ENCODE measurements around the gene TRNAU1AP. TPM values are rescaled to one million over a fixed set of nuclear protein-coding genes. Genes with fewer than 3 reads are reported as not detected.

The TRNAU1AP gene
- total and polyA plus RNA-seq, 2 of the 13 experiments (the other 11 are each of a cell fraction or from before 2014, with no cell fraction given) = 29.0 to 42.9 TPM

GRCh38 chr1:28518000-28518744 lies 34.7 kb upstream of the TRNAU1AP start (continued):
- TF ChIP-seq CBFB (CRISPR knock-in tag; IDR thresholded peaks at IDR 0.05) = peak; percentile 62; the same call in 1 of the 2 replicates
- 0 out of 2 replicates have a peak, but pooled peaks have one; percentile 67 for TF ChIP-seq ZNF547 (CRISPR knock-in tag; IDR thresholded peaks at IDR 0.05)
- peak; percentile 57; the same call in 1 of the 2 replicates for TF ChIP-seq ZNF776 (CRISPR knock-in tag; IDR thresholded peaks at IDR 0.05)
- peak; percentile 80 for TF ChIP-seq ELF3 (CRISPR knock-in tag; IDR thresholded peaks at IDR 0.05)
- no peak for TF ChIP-seq PRPF4 (IDR thresholded peaks at IDR 0.05; ENCODE audit: low read depth, low read length, poor library complexity, severe bottlenecking)
- 0 out of 2 replicates have a peak, but pooled peaks have one; percentile 21 for TF ChIP-seq TFE3 (CRISPR knock-in tag; IDR thresholded peaks at IDR 0.05)
- 0 out of 2 replicates have a peak, but pooled peaks have one; percentile 14 for TF ChIP-seq SOX5 (CRISPR knock-in tag; IDR thresholded peaks at IDR 0.05; ENCODE audit: borderline replicate concordance)
- peak; percentile 49; the same call in 1 of the 2 replicates for TF ChIP-seq DRAP1 (CRISPR knock-in tag; IDR thresholded peaks at IDR 0.05)
- TF ChIP-seq SKIL (CRISPR knock-in tag; IDR thresholded peaks at IDR 0.05; ENCODE audit: borderline replicate concordance) = no peak
- TF ChIP-seq ZFP41 (CRISPR knock-in tag; IDR thresholded peaks at IDR 0.05; ENCODE audit: borderline replicate concordance) = no peak
- peak; percentile 76 for TF ChIP-seq HNRNPK (IDR thresholded peaks at IDR 0.05; ENCODE audit: low read depth, low read length, poor library complexity, severe bottlenecking)
- TF ChIP-seq PATZ1 (CRISPR knock-in tag; IDR thresholded peaks at IDR 0.05) = peak; percentile 93
- no peak for TF ChIP-seq ZBTB46 (CRISPR knock-in tag; IDR thresholded peaks at IDR 0.05; ENCODE audit: borderline replicate concordance)
- TF ChIP-seq ZNF629 (CRISPR knock-in tag; conservative IDR thresholded peaks at IDR 0.05) = no peak; the same call in 1 of the 2 replicates
- peak; percentile 70 for TF ChIP-seq RBM39 (IDR thresholded peaks at IDR 0.05; ENCODE audit: low read depth, low read length, poor library complexity, severe bottlenecking)
- TF ChIP-seq UBTF (CRISPR knock-in tag; IDR thresholded peaks at IDR 0.05) = peak; percentile 80
- TF ChIP-seq AKAP8 (CRISPR knock-in tag; IDR thresholded peaks at IDR 0.05) = peak; percentile 60; the same call in 1 of the 2 replicates
